ENCODE measurements around the gene LAD1. TPM values are rescaled to one million over a fixed set of nuclear protein-coding genes. Genes with fewer than 3 reads are reported as not detected.

Gene LAD1
- total and polyA plus RNA-seq, 2 donors (not counting 1 experiment from before 2014, with no cell fraction given), result 0.10 TPM; not detected in 1

DNA sequence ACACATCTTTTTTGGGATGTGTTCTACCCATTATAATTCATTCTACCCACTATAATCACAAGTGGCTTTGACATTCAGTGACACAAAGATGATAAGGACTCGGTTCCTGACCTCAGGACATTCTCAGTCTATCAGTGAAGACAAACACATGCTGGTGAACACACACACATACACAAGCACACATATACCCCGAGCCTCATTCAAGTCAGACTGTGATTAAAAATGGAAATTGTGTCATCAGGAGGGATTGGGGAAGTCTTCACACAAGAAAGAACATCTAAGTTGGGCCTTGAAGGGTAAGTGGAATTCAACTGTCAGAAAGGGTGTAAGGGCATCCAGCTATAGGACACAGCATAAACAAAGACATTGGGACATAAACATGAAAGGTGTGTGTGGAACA, 2.6 kb upstream of the LAD1 start:
- no peaks in the 10 kb centered on the region for H3K9me3 Mint-ChIP-seq (ENCODE audit: insufficient read depth)
- ChIA-PET POLR2A (no interaction called here), CTCF (no interaction called here)
- peaks cover 0 to 34% (median 13%) of the 10 kb centered on the region in 4 experiments for H3K27me3 ChIP-seq (replicated peaks in 1 of 4; ENCODE audit: control extremely low read depth in 1 of 4, control insufficient read depth in 3 of 4, insufficient read depth in 4 of 4, low read length in 3 of 4)
- no CpG with 5 or more reads among the region's 2 CpGs for WGBS (ENCODE audit: insufficient coverage)
- no peak overlapping the region for H3K4me3 ChIP-seq (ENCODE audit: control extremely low read depth in 1 of 5, extremely low read depth in 1 of 5, insufficient read depth in 1 of 5, low read depth in 2 of 5, low read length in 4 of 5)
- H2AFZ ChIP-seq (ENCODE audit: insufficient read depth, low read depth, low read length, poor library complexity, severe bottlenecking), result no peak overlapping the region
- no peak overlapping the region for H3K9ac ChIP-seq (ENCODE audit: low read length)
- no peaks in the 10 kb centered on the region for H4K20me1 ChIP-seq (ENCODE audit: control insufficient read depth, insufficient read depth, low read length, poor library complexity, severe bottlenecking)
- H3K27ac Mint-ChIP-seq, result no peak overlapping the region
- intact Hi-C loops (cut with micrococcal nuclease), result no loop called here
- H3K27me3 Mint-ChIP-seq, result peaks cover 21% of the 10 kb centered on the region
- H3K4me1 ChIP-seq (ENCODE audit: control insufficient read depth in 2 of 2, insufficient read depth in 2 of 2, low read length in 2 of 2), result peaks cover 0 to 4% of the 10 kb centered on the region in 2 donors
- ATAC-seq (ENCODE audit: low read depth), result no peak
- H3K79me2 ChIP-seq (ENCODE audit: control insufficient read depth, insufficient read depth, low read length), result no peaks in the 10 kb centered on the region
- TF ChIP-seq, protein P1, sequence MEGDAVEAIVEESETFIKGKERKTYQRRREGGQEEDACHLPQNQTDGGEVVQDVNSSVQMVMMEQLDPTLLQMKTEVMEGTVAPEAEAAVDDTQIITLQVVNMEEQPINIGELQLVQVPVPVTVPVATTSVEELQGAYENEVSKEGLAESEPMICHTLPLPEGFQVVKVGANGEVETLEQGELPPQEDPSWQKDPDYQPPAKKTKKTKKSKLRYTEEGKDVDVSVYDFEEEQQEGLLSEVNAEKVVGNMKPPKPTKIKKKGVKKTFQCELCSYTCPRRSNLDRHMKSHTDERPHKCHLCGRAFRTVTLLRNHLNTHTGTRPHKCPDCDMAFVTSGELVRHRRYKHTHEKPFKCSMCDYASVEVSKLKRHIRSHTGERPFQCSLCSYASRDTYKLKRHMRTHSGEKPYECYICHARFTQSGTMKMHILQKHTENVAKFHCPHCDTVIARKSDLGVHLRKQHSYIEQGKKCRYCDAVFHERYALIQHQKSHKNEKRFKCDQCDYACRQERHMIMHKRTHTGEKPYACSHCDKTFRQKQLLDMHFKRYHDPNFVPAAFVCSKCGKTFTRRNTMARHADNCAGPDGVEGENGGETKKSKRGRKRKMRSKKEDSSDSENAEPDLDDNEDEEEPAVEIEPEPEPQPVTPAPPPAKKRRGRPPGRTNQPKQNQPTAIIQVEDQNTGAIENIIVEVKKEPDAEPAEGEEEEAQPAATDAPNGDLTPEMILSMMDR (IDR thresholded peaks at IDR 0.05), result no peak
- no peak for TF ChIP-seq EZH2 (IDR thresholded peaks at IDR 0.05; ENCODE audit: borderline replicate concordance, insufficient read depth, low read depth, low read length, poor library complexity, severe bottlenecking)
- no peaks in the 10 kb centered on the region for H3K4me1 Mint-ChIP-seq
- no peak for DNase-seq
- H3K4me3 Mint-ChIP-seq, result no peak overlapping the region
- H3K27ac ChIP-seq (ENCODE audit: low read length in 2 of 2), result no peak overlapping the region
- no peaks in the 10 kb centered on the region for H3K9me3 ChIP-seq (ENCODE audit: control extremely low read depth in 1 of 3, control insufficient read depth in 2 of 3, insufficient read depth in 1 of 3, low read length in 2 of 3)
- H3K4me2 ChIP-seq (replicated peaks; ENCODE audit: low read depth, low read length, poor library complexity, severe bottlenecking), result no peak overlapping the region
- no peaks in the 10 kb centered on the region for H3K36me3 ChIP-seq (replicated peaks in 1 of 2; ENCODE audit: control extremely low read depth in 1 of 2, control insufficient read depth in 1 of 2, extremely low read depth in 1 of 2, insufficient read depth in 2 of 2, low read length in 1 of 2)

DNA sequence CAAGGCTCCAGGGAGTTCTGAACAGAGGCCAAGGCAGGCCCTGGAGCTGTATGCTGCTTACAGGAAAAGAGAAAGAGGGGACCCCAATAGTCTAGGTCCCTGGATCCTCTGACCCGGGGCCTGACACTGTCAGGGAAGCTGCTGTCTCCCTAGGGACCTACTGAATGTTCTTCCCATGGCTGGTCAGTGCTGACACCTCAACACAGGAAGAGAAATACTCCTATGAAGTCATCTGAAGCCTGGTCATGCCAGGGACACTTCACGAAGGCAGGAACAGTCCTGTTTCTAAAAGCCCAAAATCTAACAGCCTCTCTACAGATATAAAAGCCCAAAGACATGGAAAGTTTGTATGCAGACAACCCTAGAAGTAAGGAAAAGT, 1.7 kb upstream of the LAD1 start:
- Histone ChIP-seq H3K27me3 (replicated peaks in 1 of 4; ENCODE audit: control extremely low read depth in 1 of 4, control insufficient read depth in 3 of 4, insufficient read depth in 4 of 4, low read length in 3 of 4) (peaks cover 0 to 37% (median 13%) of the 10 kb centered on the region in 4 experiments), H4K20me1 (ENCODE audit: control insufficient read depth, insufficient read depth, low read length, poor library complexity, severe bottlenecking) (no peaks in the 10 kb centered on the region), H2AFZ (ENCODE audit: insufficient read depth, low read depth, low read length, poor library complexity, severe bottlenecking) (no peak overlapping the region), H3K27ac (ENCODE audit: low read length in 2 of 2) (no peak overlapping the region), H3K36me3 (replicated peaks in 1 of 2; ENCODE audit: control extremely low read depth in 1 of 2, control insufficient read depth in 1 of 2, extremely low read depth in 1 of 2, insufficient read depth in 2 of 2, low read length in 1 of 2) (no peaks in the 10 kb centered on the region), H3K4me1 (ENCODE audit: control insufficient read depth in 2 of 2, insufficient read depth in 2 of 2, low read length in 2 of 2) (peaks cover 0 to 4% of the 10 kb centered on the region in 2 donors), H3K79me2 (ENCODE audit: control insufficient read depth, insufficient read depth, low read length) (no peaks in the 10 kb centered on the region), H3K9me3 (ENCODE audit: control extremely low read depth in 1 of 3, control insufficient read depth in 2 of 3, insufficient read depth in 1 of 3, low read length in 2 of 3) (no peaks in the 10 kb centered on the region), H3K9ac (ENCODE audit: low read length) (no peak overlapping the region), H3K4me2 (replicated peaks; ENCODE audit: low read depth, low read length, poor library complexity, severe bottlenecking) (no peak overlapping the region), H3K4me3 (ENCODE audit: control extremely low read depth in 1 of 5, extremely low read depth in 1 of 5, insufficient read depth in 1 of 5, low read depth in 2 of 5, low read length in 4 of 5) (no peak overlapping the region)
- no peaks in the 10 kb centered on the region for H3K9me3 Mint-ChIP-seq (ENCODE audit: insufficient read depth)
- TF ChIP-seq, protein P1 (IDR thresholded peaks at IDR 0.05), result no peak
- no peak for TF ChIP-seq EZH2 (IDR thresholded peaks at IDR 0.05; ENCODE audit: borderline replicate concordance, insufficient read depth, low read depth, low read length, poor library complexity, severe bottlenecking)
- DNase-seq (no peak), ATAC-seq (ENCODE audit: low read depth) (no peak)
- ChIA-PET CTCF (no interaction called here), POLR2A (no interaction called here)
- H3K4me1 Mint-ChIP-seq, result no peaks in the 10 kb centered on the region
- intact Hi-C loops (cut with micrococcal nuclease), result no loop called here
- no peak overlapping the region for H3K27ac Mint-ChIP-seq
- peaks cover 28% of the 10 kb centered on the region for H3K27me3 Mint-ChIP-seq
- 80% methylated on average over 1 of the region's 2 CpGs for WGBS (ENCODE audit: insufficient coverage)
- H3K4me3 Mint-ChIP-seq, result no peak overlapping the region

All from B cell (primary cell).